T-helper 1 cell treated with Interleukin-12 subunit alpha and Interleukin-12 subunit beta and Interleukin-4 antibody, amounts not matched to agents 30 μg/mL and 1 μg/mL, for 36 hours (primary cell): ENCODE data around the gene BTLA.
"Not testable (repeated sequence)": the region's sequence is repeated elsewhere in the genome, so short reads cannot be mapped to it uniquely, and the experiment has no call there.

Experiments used
- H3K27ac Mint-ChIP-seq: one replicate; pipeline ENCODE4 v1.8.0; 2021; ENCODE audit warnings: mild to moderate bottlenecking, mixed read lengths
- H3K27me3 Mint-ChIP-seq: one replicate; pipeline ENCODE4 v1.8.0; 2021; ENCODE audit warnings: low read depth, mixed read lengths
- H3K36me3 Mint-ChIP-seq: one replicate; pipeline ENCODE4 v1.8.0; 2021; ENCODE audit warnings: low read depth, mixed read lengths
- H3K4me1 Mint-ChIP-seq: one replicate; pipeline ENCODE4 v1.8.0; 2021; ENCODE audit warnings: low read depth, mixed read lengths
- H3K4me3 Mint-ChIP-seq: one replicate; pipeline ENCODE4 v1.8.0; 2021; ENCODE audit warnings: mild to moderate bottlenecking, moderate library complexity, mixed read lengths
- H3K9me3 Mint-ChIP-seq: one replicate; pipeline ENCODE4 v1.8.0; 2021; ENCODE audit warnings: mixed read lengths

The BTLA gene

DNA sequence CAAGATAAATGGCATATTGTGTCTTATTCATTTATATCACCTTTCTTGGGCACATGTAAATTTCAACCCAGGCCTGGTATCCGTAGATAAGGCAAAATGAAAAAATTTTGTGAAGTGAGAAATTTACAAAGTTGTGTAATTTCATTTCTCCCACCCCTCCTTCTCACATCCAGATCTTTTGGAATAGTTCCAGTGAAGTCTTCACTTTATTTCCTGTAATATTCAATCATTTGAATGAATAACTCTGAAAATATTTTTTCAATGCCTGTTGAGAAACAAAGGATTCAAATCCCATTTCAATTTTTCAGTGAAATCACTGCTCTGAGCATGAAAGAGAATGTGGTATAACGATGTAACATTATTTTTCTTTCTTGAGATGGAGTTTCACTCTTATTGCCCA lies 53.4 kb downstream of the BTLA start:
- Mint-ChIP-seq H3K36me3 (peaks cover 5% of the 10 kb centered on the region), H3K27me3 (no peaks in the 10 kb centered on the region), H3K27ac (no peak overlapping the region), H3K9me3 (no peaks in the 10 kb centered on the region), H3K4me3 (no peak overlapping the region), H3K4me1 (peaks cover 10% of the 10 kb centered on the region)

GRCh38 chr3:112437146-112438022 lies 61.9 kb downstream of the BTLA start:
- H3K27me3 Mint-ChIP-seq: no peaks in the 10 kb centered on the region

GRCh38 chr3:112429960-112430359 lies 69.3 kb downstream of the BTLA start:
- Mint-ChIP-seq H3K27me3 (no peaks in the 10 kb centered on the region), H3K27ac (no peak overlapping the region)

More at GRCh38 chr3:112437146-112438022, 61.9 kb downstream of the BTLA start:
- Mint-ChIP-seq H3K4me3 (no peak overlapping the region), H3K36me3 (peaks cover 5% of the 10 kb centered on the region), H3K9me3 (no peaks in the 10 kb centered on the region), H3K4me1 (peaks cover 19% of the 10 kb centered on the region), H3K27ac (peak overlapping the region; percentile 56)

GRCh38 chr3:112427123-112427522 lies 72.1 kb downstream of the BTLA start:
- Mint-ChIP-seq H3K27ac (no peak overlapping the region), H3K9me3 (peaks cover 4% of the 10 kb centered on the region), H3K36me3 (peaks cover 5% of the 10 kb centered on the region), H3K27me3 (no peaks in the 10 kb centered on the region), H3K4me3 (no peak overlapping the region), H3K4me1 (no peaks in the 10 kb centered on the region)

More at GRCh38 chr3:112429960-112430359, 69.3 kb downstream of the BTLA start:
- Mint-ChIP-seq H3K9me3 (peaks cover 4% of the 10 kb centered on the region), H3K36me3 (peaks cover 5% of the 10 kb centered on the region), H3K4me3 (no peak overlapping the region), H3K4me1 (peaks cover under 1% of the 10 kb centered on the region)

GRCh38 chr3:112425858-112426750 lies 73.2 kb downstream of the BTLA start:
- Mint-ChIP-seq H3K4me1 (no peaks in the 10 kb centered on the region), H3K36me3 (peaks cover 1% of the 10 kb centered on the region), H3K9me3 (peaks cover under 1% of the 10 kb centered on the region), H3K27ac (no peak overlapping the region), H3K27me3 (no peaks in the 10 kb centered on the region), H3K4me3 (no peak overlapping the region)

DNA sequence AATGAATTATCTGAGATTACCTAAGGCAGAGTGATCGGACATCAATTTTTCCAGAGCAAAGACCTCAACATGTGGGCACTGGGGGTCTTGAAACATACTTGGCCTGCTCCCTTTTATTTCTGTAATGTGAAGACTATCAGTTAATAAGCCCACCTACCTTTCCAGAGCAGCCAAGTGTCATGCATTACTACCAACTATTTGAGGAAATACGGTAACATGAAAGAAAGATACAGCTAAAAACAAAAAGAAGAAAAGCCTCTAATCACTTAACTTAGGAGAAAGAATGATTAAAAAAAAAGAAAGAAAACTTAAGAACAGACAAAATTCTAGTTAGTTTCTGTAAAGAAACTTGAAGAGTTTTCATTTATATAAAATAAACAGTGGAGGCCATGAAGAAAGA lies 73.9 kb downstream of the BTLA start:
- Mint-ChIP-seq H3K4me1 (no peaks in the 10 kb centered on the region), H3K36me3 (no peaks in the 10 kb centered on the region), H3K9me3 (no peaks in the 10 kb centered on the region), H3K4me3 (no peak overlapping the region), H3K27me3 (no peaks in the 10 kb centered on the region), H3K27ac (no peak overlapping the region)

DNA sequence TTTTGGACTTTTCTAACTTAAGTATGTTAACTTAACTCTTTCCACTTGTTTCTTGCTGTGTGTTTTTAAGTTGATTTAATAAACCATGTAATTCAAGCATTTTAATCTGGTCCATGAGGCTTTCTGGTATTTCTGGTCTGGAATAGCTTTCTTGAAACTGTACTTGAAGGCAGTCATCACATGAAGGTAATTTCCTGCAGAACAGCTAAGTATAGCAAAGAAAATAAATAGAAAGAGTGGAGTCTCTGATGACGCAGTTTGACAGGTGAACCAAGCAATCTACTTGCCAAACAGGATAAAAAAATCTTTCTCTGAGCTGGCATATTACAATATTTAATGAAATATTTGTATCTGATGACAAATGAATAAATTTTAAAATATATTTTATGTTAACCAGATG lies 74.9 kb downstream of the BTLA start:
- no peaks in the 10 kb centered on the region for H3K4me1 Mint-ChIP-seq
- no peak overlapping the region for H3K4me3 Mint-ChIP-seq
- H3K27me3 Mint-ChIP-seq: no peaks in the 10 kb centered on the region
- H3K9me3 Mint-ChIP-seq: no peaks in the 10 kb centered on the region
- H3K27ac Mint-ChIP-seq: no peak overlapping the region
- no peaks in the 10 kb centered on the region for H3K36me3 Mint-ChIP-seq

- H3K27me3 Mint-ChIP-seq, H3K9me3 Mint-ChIP-seq, H3K27ac Mint-ChIP-seq, H3K4me1 Mint-ChIP-seq, H3K36me3 Mint-ChIP-seq, H3K4me3 Mint-ChIP-seq: not testable (repeated sequence)
Observed at GRCh38 chr3:112422921-112423320, 76.4 kb downstream of the BTLA start.

DNA sequence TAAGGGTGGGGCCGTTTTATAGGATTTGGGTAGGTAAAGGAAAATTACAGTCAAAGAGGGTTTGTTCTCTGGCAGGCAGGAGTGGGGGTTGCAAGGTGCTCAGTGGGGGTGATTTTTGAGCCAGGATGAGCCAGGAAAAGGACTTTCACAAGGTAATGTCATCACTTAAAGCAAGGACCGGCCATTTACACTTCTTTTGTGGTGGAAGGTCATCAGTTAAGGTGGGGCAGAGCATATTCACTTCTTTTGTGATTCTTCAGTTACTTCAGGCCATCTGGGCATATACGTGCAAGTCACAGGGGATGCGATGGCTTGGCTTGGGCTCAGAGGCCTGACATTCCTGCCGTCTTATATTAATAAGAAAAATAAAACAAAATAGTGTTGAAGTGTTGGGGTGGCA lies 80.7 kb downstream of the BTLA start:
- H3K9me3 Mint-ChIP-seq, H3K4me3 Mint-ChIP-seq, H3K4me1 Mint-ChIP-seq, H3K27ac Mint-ChIP-seq, H3K27me3 Mint-ChIP-seq, H3K36me3 Mint-ChIP-seq: not testable (repeated sequence)

DNA sequence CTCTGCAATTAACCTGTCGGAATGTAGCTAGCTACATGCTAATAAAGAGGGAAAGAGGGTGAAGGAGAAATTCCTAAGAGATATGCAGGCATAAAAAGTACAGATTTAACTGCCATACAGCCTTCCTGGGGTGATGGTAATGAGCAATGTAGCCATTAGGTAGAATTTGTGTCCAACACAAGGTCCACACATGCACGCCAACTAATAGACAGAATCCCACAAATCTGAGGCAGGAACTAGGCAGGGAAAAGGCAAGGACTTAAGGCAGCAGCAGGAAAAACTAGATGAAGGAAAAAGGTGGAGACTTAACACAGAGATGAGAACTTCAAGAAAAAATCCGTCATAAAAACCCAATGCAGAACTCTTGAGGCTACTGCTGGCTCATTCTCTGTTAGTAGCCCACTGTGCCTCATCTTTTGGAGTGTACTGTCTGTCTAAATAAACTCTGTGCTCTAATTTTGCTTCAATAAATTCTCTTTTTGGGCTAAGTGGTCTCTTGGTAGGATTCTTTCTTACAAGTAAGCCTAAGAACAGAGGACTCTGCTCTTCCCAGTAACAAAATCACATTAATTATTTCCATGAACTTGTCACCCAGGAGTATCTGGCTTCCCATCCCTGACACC lies 81.5 kb downstream of the BTLA start:
- Mint-ChIP-seq H3K4me3 (no peak overlapping the region), H3K9me3 (no peaks in the 10 kb centered on the region), H3K4me1 (peaks cover 3% of the 10 kb centered on the region), H3K27me3 (no peaks in the 10 kb centered on the region), H3K36me3 (peaks cover 2% of the 10 kb centered on the region), H3K27ac (no peak overlapping the region)

- H3K4me1 Mint-ChIP-seq: peaks cover 6% of the 10 kb centered on the region
- H3K36me3 Mint-ChIP-seq: peaks cover 2% of the 10 kb centered on the region
- no peaks in the 10 kb centered on the region for H3K9me3 Mint-ChIP-seq
- no peaks in the 10 kb centered on the region for H3K27me3 Mint-ChIP-seq
- no peak overlapping the region for H3K4me3 Mint-ChIP-seq
- no peak overlapping the region for H3K27ac Mint-ChIP-seq
Observed at GRCh38 chr3:112416391-112417212, 82.7 kb downstream of the BTLA start.

DNA sequence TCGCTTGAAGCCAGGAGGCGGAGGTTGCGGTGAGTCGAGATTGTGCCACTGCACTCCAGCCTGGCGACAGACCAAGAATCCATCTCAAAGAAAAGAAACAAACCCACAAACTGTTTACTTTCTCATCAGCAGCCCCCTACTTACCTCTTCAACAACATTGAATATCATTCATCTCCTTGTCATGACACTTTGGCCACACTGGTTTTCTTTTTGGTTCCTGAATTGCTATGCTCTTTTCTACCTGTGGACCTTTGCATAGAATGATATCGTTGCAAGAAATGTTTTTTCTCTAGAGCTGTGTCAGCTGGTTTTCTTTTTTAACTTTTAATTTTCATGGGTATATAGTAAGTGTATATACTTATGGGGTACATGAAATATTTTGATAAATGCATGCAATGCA lies 83.9 kb downstream of the BTLA start:
- Mint-ChIP-seq H3K27me3 (no peaks in the 10 kb centered on the region), H3K4me3 (no peak overlapping the region), H3K27ac (no peak overlapping the region), H3K9me3 (no peaks in the 10 kb centered on the region), H3K36me3 (peaks cover 3% of the 10 kb centered on the region), H3K4me1 (peaks cover 6% of the 10 kb centered on the region)
